Measurements from ENCODE around the gene CEP83.

Gene CEP83

GRCh38 chr12:94434171-94434570 is 25.5 kb downstream of the CEP83 start:
- no peak for DNase-seq (ENCODE audit: low read depth)
- no peak overlapping the region for H3K4me3 ChIP-seq (ENCODE audit: low read depth, low read length)
- TF ChIP-seq CTCF (IDR thresholded peaks at IDR 0.05; ENCODE audit: insufficient read depth, low read depth, low read length, missing control alignments), result no peak

GRCh38 chr12:94433744-94434143 is 25.9 kb downstream of the CEP83 start:
- DNase-seq (ENCODE audit: low read depth), result no peak
- TF ChIP-seq CTCF (IDR thresholded peaks at IDR 0.05; ENCODE audit: insufficient read depth, low read depth, low read length, missing control alignments), result no peak
- H3K4me3 ChIP-seq (ENCODE audit: low read depth, low read length), result no peak overlapping the region

GRCh38 chr12:94430304-94430703 is 29.4 kb downstream of the CEP83 start:
- no peak for DNase-seq (ENCODE audit: low read depth)
- no peak overlapping the region for H3K4me3 ChIP-seq (ENCODE audit: low read depth, low read length)
- TF ChIP-seq CTCF (IDR thresholded peaks at IDR 0.05; ENCODE audit: insufficient read depth, low read depth, low read length, missing control alignments), result no peak

GRCh38 chr12:94429633-94430032 is 30.0 kb downstream of the CEP83 start:
- peak; percentile 4 for TF ChIP-seq CTCF (IDR thresholded peaks at IDR 0.05; ENCODE audit: insufficient read depth, low read depth, low read length, missing control alignments)
- H3K4me3 ChIP-seq (ENCODE audit: low read depth, low read length), result no peak overlapping the region
- DNase-seq (ENCODE audit: low read depth), result peak; percentile 75

- H3K4me3 ChIP-seq (ENCODE audit: low read depth, low read length), result no peak overlapping the region
Observed at GRCh38 chr12:94429191-94429590, 30.5 kb downstream of the CEP83 start.

GRCh38 chr12:94427501-94428381 is 31.9 kb downstream of the CEP83 start:
- DNase-seq (ENCODE audit: low read depth), result peak; percentile 56
- H3K4me3 ChIP-seq (ENCODE audit: low read depth, low read length), result no peak overlapping the region
- no peak for TF ChIP-seq CTCF (IDR thresholded peaks at IDR 0.05; ENCODE audit: insufficient read depth, low read depth, low read length, missing control alignments)

More at GRCh38 chr12:94429191-94429590, 30.5 kb downstream of the CEP83 start:
- no peak for TF ChIP-seq CTCF (IDR thresholded peaks at IDR 0.05; ENCODE audit: insufficient read depth, low read depth, low read length, missing control alignments)
- no peak for DNase-seq (ENCODE audit: low read depth)
